NK-92 (cell line): ENCODE data around the gene FGB.

Experiments
- DNase-seq: peaks from one replicate; lab custom pipeline; 2025; ENCODE audit not compliant: unreplicated experiment; lab: John Stamatoyannopoulos, UW

FGB gene

DNA sequence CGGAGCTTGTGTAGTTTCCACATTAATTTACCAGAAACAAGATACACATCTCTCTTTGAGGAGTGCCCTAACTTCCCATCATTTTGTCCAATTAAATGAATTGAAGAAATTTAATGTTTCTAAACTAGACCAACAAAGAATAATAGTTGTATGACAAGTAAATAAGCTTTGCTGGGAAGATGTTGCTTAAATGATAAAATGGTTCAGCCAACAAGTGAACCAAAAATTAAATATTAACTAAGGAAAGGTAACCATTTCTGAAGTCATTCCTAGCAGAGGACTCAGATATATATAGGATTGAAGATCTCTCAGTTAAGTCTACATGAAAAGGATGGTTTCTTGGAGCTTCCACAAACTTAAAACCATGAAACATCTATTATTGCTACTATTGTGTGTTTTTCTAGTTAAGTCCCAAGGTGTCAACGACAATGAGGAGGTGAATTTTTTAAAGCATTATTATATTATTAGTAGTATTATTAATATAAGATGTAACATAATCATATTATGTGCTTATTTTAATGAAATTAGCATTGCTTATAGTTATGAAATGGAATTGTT is at the start of gene FGB:
TSS of gene FGB (plus strand) at position 315 of the 558 bp plus-strand sequence. CDS start at position 323, 8 bp downstream.
- no peak for DNase-seq

DNA sequence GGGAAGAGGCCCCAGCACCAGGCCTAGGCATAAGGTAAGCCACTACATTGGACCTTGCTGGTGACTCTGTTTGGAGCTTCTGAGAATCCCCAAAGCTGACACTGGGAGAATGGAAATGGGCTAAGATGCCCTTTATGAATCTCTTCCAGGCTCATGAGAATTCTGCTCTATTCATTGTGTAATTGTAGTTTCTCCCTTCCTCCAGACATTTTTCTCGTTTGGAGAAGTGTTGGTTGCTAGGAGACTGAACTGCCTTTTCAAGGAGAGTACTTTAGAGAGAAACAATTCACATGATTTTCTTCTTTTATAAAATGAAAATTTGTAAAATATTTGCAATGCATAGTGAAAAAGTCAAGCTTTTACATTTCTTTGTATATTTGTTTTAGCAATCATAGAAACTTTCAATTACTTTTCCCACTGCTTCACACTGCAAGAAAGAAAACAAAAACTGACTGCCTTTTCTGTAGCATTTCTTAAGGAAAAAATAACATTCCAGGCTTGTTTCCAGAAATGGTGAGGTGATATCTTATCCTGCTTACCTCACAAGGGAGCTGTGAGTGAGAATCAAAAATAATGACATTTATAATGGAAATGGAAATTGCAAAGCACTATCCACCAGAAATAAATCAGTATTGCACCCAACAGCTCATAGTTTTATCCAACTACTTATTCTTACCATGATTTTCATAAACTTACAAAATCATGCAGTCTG is 46.3 kb upstream of the FGB start:
- no peak for DNase-seq

DNA sequence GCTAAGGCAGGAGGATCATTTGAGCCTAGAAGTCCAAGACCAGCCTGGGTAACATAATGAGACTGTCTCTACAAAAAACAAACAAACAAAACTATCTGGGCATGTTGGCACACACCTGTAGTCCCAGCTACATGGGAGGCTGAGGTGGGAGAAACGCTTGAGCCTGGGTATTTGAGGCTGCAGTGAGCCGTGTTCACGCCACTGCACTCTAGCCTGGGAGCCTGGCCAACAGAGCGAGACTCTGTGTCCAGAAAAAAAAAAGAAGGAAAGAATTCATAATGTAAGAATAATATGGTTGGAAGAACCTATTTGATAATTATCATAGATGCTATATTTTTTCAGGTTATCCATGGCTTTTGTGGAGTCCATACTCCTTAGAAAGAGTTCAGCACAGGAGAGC is 45.2 kb upstream of the FGB start:
- no peak for DNase-seq

DNA sequence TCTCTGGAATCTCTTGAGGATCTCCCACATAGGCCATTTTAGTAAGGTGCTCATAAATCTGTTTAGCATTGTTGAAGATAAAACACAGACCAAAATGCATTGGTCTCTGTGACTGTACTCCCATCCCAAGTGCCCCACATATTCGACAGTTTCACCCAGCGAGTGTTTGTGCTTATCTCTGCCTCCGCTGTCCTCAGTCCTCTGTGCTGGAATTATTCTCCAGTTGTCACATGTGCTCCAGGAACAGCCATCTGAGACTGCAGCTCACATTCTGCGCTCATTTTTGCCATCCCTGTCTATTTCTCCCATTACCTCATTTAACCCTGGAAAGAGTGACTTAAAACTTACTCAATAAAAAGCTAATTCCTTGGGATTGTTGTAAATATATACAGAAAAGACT is 43.6 kb upstream of the FGB start:
- no peak for DNase-seq

DNA sequence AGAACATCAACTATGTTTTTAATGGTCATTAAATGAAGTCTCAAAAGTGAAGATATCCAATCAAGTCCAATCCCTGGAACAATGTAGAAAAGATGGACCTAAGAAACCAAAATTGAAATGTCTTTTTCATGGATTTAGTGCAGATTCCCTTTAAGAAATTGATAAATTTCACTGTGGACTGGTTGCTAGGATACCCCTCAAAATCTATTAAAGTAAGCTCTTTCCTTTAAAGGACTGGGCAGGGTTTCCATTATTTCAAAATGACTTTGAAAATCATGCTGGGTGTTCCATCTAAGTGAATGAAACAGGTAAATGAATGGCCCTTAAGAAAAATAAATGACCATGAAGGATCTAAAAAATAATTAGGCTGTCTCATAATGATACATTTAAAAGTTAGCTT is 41.2 kb upstream of the FGB start:
- DNase-seq: no peak

DNA sequence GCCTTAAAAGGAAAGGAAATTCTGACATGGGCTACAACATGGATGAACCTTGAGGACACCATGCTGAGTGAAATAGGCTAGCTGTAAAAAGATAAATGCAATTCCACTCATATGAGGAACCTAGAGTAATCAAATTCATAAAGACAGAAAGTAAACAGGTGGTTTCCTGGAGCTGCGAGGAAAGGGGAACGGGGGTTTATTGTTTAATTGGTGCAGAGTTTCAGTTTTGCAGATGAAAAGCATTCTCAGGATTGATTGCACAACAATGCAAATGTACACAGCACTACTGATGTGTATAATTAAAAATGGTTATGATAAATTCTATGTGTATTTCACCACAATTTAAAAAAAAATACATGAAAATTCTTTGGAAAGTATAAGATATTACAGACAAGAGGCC is 36.7 kb upstream of the FGB start:
- DNase-seq: no peak

DNA sequence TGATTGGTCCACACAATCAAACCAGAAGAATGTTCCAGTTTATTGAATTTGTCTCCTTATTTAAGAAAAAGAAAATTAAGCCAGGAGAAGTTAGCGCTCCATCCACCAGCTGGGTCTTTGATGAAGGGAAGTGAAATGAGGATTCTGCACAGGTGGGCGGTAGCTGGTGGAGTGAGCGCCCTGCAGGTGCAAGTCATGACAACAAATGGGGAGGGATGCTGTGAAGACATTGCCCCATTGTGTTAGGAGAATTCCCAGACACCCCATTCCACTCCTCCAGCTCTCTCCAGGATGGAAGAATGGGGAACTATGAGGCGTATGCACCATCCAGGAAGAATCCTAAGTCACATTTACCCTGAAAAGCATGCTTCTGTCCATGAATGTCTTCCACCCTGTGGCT is 35.5 kb upstream of the FGB start:
- no peak for DNase-seq

DNA sequence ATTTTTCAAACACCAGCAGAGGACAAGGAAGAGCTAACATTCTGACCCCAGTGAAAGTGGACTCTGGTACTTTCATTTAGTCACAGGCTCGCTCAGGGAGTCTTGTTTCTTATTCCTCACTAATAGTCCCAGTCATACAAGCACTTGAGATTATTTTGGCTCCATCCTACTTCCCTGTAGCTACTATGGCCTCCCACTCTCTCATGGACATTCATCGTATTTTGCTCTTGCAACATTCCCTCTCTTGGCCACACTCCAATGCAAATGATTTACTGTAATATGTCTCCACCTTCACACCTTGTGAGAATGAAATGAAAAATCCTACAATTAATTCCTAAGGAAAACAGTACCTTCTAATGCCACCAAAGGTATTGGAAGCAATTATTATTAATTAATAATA is 33.9 kb upstream of the FGB start:
- DNase-seq: no peak

DNA sequence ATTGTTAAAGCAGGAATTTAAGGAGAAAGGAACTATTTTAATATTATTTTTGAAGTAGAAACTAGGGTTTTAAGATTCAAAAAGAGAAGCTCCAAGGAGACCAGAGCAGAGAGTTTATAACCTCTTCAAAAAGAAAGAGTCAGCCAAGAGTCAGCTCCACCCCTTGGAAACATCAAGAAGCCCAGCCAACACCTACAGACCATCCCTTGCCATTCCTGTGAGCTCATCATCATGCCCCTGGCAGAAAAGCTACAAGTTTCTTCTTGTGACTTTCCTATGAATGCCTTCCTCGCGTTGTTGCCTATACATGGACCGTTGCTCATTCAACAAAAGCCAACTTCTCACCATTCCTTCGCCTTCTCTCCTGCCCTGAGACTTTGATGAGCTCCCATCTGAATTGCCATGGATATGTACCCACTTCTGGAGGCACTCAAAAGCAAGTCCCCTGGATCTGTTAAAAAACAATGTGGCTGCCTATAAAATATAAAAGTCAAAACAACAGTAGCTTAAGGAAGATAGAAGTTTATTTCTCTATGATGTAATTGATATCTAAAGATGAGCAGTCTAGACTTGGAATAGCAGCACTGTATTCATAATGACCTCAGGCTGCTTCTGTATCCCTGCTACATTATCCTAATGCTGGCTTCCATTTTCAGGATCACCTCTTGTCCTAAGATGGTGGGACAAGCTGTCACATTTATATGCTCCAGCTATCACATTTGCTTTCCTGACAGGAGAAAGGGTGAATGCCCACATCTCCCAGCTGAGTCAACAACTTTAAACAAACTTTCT is 32.9 kb upstream of the FGB start:
- no peak for DNase-seq

DNA sequence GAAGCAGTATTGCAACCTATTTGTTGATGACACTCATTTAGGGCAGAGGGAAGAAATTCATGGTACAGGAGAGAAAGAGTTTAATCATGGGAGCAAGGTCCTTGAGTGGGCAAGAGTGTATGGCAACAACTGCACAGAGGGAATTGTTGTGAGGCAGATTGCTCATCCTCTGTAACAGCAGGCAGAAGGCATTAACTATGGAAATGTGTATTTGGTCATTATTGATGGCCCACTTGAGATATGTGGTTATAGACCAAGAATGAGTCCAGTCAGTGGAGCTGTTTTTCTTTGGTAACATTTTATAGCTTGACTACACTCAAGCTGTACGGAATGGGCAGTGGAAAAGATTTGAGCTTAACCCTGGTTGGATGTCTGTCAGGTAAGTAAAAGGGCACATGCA is 28.5 kb upstream of the FGB start:
- no peak for DNase-seq

DNA sequence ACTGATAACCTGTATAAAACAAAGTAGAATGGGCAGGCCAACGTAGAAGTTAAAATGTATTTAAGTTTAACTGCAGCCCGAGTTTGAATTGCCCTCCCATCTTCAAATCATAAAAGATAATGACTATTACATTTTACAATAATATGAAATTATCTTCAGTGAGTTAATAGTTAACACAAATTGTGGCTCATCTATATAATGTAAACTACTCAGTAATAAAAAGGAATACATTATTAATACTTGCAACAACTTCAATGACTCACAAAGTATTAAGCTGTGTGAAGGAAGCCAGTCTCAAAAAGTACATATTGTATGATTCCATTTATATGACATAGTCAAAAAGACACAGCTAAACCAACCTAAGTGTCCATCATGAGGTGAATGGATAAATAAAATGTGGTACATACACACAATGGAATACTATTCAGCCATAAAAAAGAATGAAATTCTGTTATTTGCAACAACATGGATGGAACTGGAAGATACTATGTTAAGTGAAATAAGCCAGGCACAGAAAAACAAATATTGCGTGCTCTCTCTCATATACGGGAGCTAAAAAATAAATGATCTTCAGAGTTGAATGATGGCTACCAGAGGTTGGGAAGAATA is 20.4 kb upstream of the FGB start:
- DNase-seq: no peak

DNA sequence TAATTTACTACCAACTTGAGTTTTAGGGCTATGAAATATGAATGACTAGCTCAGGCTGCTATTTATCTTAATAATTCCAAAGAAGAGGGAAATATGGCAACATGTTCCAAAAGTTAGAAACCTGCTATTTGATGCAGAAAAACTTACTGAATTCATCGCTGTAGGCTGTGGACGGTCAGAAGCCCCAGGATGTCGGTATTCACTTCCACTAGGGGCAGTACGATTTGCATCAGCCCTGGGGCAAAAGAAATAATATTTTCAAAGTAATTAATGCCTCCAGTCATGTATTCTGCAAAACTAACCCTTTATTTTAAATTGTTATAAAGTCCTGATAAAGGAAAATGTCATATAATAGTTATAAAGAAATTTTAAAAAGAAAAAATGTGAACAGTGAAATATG is 17.1 kb upstream of the FGB start:
- DNase-seq: no peak

DNA sequence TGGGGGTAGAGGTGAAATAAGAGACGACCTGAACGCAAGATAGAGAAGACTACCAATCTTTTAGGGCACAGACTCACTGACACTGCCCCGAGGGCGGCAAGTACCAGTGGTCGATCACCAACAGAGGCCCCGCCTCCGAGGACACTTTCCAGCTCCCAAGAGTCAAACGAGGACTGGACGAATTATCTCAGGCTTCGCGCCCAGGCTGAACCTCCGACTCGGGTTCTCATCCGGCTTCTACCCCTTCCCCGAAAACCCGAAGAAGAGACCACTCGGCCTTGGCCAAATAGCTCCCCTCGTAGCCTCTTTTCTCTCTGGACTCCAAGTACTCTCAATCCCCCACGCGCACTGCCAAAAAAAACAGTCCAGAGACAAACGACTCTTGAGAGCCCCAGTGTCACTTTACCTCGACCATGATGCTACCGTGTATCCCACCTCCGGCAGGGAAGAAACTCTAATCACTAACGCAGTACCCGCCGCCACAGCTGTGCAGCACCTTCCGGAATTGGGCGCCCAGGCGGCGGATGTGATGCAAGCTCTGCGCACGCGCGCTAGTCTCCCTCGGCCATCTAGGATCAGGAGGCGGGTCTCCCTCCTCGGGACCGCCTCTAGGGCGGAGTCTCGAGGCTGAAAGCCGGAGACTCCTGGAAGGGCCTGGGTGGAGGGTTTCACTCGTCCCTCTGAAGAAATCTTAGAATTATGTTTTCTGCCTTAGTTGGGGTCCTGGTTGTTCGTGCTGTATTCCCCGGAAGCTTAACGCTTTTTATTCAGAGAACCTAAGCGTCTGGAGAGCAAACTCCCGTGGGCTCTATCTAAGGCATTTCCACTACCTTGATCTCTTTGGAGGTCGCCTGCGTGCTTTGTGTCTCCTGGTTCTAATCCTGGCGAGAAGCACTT is 12.7 kb upstream of the FGB start, which contains the start of gene PLRG1:
TSS of gene PLRG1 (minus strand) at position 507 of the 897 bp plus-strand sequence. CDS start at position 415, 92 bp downstream.
- peak; percentile 71 for DNase-seq

DNA sequence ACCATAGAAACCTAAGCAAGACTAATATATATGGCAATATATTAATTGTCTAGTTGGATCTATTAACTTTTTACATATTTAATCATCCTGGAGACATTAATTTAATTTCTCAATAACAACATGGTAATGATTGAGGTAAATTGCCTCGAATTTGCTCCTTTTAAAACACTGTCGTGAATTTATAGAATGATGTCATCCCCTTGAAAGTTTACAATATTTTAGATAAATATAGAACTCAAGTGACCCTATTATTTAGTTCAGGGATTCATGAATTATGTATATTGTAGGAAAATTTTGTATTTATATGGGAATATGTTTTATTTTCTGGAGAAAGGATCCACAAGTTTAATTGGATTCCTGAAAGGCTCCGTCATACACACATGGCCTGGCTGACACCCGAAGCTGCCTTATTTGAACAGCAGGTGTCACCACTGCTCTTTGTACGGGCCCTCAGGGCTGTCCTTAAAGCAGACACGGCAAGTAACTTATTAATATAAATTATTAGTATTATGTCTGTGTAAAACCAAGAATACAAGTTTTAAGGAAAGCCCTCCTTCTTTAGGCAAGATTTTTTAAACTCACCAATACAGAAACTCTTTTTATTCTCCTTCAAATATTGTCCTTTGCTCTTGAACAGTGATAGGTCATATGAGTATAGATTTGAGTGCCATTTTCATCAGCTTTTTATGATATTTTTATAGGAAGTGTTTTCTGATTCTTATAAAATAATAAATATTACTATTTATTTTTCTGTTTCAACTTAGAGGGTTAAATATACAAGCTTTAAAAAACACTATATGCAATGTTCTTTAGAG is 10.7 kb upstream of the FGB start:
- DNase-seq: no peak

DNA sequence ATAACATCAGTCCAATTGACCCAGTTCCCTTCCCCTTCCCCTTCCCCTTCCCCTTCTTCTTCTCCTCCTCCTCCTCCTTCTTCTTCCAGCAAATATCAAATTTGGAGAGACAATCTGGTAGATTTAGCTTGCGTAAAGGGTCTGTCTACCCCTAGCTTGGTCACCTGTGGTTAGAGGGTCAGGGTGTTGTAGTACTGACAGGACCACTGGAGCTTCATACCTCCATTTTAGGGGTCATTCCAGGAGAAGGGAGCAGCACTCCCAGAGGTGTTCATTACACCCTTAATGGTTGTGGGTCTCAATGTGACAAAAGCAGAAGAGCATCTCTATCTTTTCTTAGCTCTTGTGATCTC is 3.7 kb upstream of the FGB start:
- DNase-seq: no peak

DNA sequence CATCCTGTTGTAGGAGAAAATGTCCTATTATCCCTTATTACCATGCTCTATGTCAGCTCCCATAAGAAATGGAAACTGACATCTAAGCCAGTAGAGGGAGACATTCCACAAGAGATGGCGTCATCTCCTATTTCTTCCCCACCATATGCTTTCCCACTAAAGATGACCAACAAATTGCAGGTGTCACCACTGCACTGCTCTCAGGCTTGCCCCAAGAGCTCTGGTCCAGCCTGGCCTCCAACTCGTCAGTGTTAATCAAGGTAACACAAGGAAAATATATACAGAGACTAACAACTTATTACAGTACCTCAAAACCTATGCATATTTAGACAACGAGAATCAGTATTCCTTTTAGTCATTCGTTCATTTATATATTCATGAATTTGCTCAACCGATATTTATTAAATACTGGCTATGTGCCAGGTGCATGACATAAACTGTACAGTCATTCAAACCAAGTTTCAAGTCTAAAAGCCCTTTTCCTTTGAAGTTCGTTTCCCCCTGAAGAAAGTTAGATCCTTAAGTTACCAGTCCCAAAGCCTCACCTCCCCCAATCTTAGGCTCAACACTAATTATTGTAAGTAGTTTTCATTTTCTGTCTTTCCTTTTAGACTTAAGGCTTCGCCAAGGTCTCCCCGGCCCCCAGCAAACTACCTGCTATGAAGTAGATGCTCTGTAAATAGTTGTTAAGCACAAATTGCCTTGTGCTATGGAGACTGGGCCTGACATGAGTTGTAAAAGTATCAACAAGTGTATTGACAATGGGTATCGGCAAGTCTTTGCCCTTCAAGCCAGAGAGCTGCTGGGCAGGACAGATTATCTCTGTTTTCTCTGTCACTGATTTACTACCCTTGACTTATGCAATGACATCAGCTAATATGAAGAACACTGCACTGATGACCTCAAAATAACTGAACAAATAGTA is 3.1 kb upstream of the FGB start:
- DNase-seq: no peak

DNA sequence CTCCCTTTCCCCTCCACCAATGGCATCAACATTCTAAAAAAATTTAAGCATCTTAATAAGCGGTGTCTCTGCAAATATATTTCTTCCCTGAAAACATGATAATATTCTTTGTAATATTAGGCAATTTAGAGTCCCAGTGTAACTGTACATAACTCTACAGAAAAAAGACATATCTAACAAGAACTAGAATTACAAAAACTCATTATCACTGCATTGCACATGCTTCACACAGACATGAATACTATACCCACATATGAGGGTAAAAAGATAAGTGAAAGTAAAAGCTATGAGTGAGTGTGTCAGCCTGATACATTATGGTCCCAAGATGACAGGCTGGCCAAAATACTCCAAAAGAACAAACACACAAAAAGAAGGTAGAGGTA is 2.4 kb upstream of the FGB start:
- no peak for DNase-seq

DNA sequence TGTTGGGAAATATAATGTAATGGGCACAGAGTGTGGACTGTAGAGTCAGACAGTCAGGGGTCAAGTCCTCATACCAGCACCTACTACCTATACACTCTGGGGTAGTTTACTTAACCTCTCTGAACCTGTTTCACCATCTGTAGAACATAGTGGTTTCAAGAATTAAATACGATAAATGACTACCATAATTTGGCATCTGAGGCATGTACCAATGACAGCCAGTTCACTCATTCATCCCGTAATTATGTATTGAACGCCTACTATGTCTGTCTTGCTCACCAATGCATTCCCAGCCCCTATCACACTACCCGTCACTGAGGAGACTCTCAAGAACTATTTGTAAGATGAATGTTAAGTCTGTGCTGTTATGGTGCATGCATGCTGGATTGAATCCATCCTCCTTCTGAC is 2.0 kb upstream of the FGB start:
- no peak for DNase-seq

DNA sequence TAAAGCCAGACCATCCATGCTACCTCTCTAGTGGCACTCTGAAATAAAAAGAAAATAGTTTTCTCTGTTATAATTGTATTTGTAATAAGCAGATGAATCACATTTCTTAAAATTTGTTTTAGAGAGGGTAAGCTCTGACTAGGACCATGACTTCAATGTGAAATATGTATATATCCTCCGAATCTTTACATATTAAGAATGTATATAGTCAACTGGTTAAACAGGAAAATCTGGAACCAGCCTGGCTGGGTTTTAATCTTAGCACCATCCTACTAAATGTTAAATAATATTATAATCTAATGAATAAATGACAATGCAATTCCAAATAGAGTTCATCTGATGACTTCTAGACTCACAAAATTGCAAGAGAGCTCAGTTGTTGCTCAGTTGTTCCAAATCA is 1.5 kb downstream of the FGB start:
- no peak for DNase-seq
